H9 (cell line): ENCODE results near the gene SRP9. TPM values are rescaled to one million over a fixed set of nuclear protein-coding genes. Genes with fewer than 3 reads are reported as not detected.

Experiments
- DNase-seq: peaks from one replicate; pipeline ENCODE4 v3.0.0-alpha.2; 2017
- H2AFZ ChIP-seq: one replicate; pipeline ENCODE4 v1.6.1; 2013; ENCODE audit warnings: mild to moderate bottlenecking, low read length, control low read depth, moderate library complexity
- H2AK5ac ChIP-seq: 2 replicates; pipeline ENCODE4 v1.6.1; 2013; ENCODE audit warnings: low read length, control low read depth, mixed read lengths; ENCODE audit not compliant: insufficient read length
- H2BK120ac ChIP-seq: one replicate; pipeline ENCODE4 v1.6.1; 2013; ENCODE audit warnings: low read depth, mild to moderate bottlenecking, low read length, control low read depth, inconsistent platforms; ENCODE audit not compliant: poor library complexity, severe bottlenecking
- H2BK12ac ChIP-seq: 2 replicates; pipeline ENCODE4 v1.6.1; 2013; ENCODE audit warnings: low read length, control low read depth, mixed read lengths, low read depth; ENCODE audit not compliant: insufficient read length
- H2BK15ac ChIP-seq: 2 replicates; pipeline ENCODE4 v1.6.1; 2013; ENCODE audit warnings: low read depth, low read length, control low read depth
- H2BK20ac ChIP-seq: one replicate; pipeline ENCODE4 v1.6.1; 2013; ENCODE audit warnings: low read depth, mild to moderate bottlenecking, low read length, control low read depth, inconsistent platforms; ENCODE audit not compliant: poor library complexity, severe bottlenecking
- H2BK5ac ChIP-seq: 2 replicates; pipeline ENCODE4 v1.6.1; 2013; ENCODE audit warnings: low read length, control low read depth, mixed read lengths; ENCODE audit not compliant: insufficient read length
- H3K14ac ChIP-seq: 2 replicates; pipeline ENCODE4 v1.6.1; 2013; ENCODE audit warnings: low read length, control low read depth; ENCODE audit not compliant: insufficient read depth
- H3K18ac ChIP-seq: 2 replicates; pipeline ENCODE4 v1.6.1; 2013; ENCODE audit warnings: low read depth, mild to moderate bottlenecking, mixed read lengths, low read length, control low read depth; ENCODE audit not compliant: insufficient read length
- H3K23ac ChIP-seq: 2 replicates; pipeline ENCODE4 v1.6.1; 2013; ENCODE audit warnings: low read length, control low read depth, mixed read lengths, low read depth; ENCODE audit not compliant: insufficient read length
- H3K23me2 ChIP-seq: 2 replicates; pipeline ENCODE4 v1.6.1; 2013; ENCODE audit warnings: low read depth, mild to moderate bottlenecking, mixed read lengths, low read length, control low read depth; ENCODE audit not compliant: insufficient read length, poor library complexity, severe bottlenecking
- H3K27ac ChIP-seq: 2 replicates; pipeline ENCODE4 v1.5.1; 2013; ENCODE audit warnings: low read length, control low read depth, mixed read lengths, low read depth; ENCODE audit not compliant: insufficient read length
- H3K27me3 ChIP-seq: 2 replicates; pipeline ENCODE4 v1.6.1; 2013; ENCODE audit warnings: low read length, control low read depth, inconsistent platforms; ENCODE audit not compliant: insufficient read depth
- H3K4ac ChIP-seq: 2 replicates; pipeline ENCODE4 v1.6.1; 2013; ENCODE audit warnings: low read depth, mild to moderate bottlenecking, control low read depth, inconsistent platforms, low read length, moderate library complexity
- H3K4me1 ChIP-seq: 2 replicates; pipeline ENCODE4 v1.6.1; 2013; ENCODE audit warnings: low read length, control low read depth, inconsistent platforms; ENCODE audit not compliant: insufficient read depth
- H3K4me2 ChIP-seq: 2 replicates; pipeline ENCODE4 v1.6.1; 2013; ENCODE audit warnings: low read length, control low read depth, mixed read lengths; ENCODE audit not compliant: insufficient read length, insufficient read depth
- H3K56ac ChIP-seq: 2 replicates; pipeline ENCODE4 v1.6.1; 2013; ENCODE audit warnings: low read depth, mild to moderate bottlenecking, mixed read lengths, low read length, control low read depth; ENCODE audit not compliant: insufficient read length
- H3K79me1 ChIP-seq: 2 replicates; pipeline ENCODE4 v1.6.1; 2013; ENCODE audit warnings: low read depth, mild to moderate bottlenecking, moderate library complexity, low read length, control low read depth, inconsistent platforms; ENCODE audit not compliant: insufficient read depth, poor library complexity, severe bottlenecking
- H3K79me2 ChIP-seq: 2 replicates; pipeline ENCODE4 v1.6.1; 2013; ENCODE audit warnings: low read length, control low read depth, inconsistent platforms; ENCODE audit not compliant: insufficient read depth
- H3K9ac ChIP-seq: 2 replicates; pipeline ENCODE4 v1.6.1; 2013; ENCODE audit warnings: low read length, control low read depth, mixed read lengths; ENCODE audit not compliant: insufficient read length; ENCODE audit errors: extremely low read depth
- H3K9me3 ChIP-seq: one replicate; pipeline ENCODE4 v1.6.1; 2013; ENCODE audit warnings: low read depth, low read length, inconsistent platforms; ENCODE audit not compliant: control insufficient read depth
- H3T11ph ChIP-seq: one replicate; pipeline ENCODE4 v1.6.1; 2013; ENCODE audit warnings: mild to moderate bottlenecking, low read length, control low read depth, inconsistent platforms
- H4K20me1 ChIP-seq: one replicate; pipeline ENCODE4 v1.6.1; 2013; ENCODE audit not compliant: control insufficient read depth, insufficient read length, insufficient read depth
- H4K5ac ChIP-seq: 2 replicates; pipeline ENCODE4 v1.6.1; 2013; ENCODE audit warnings: low read depth, mild to moderate bottlenecking, mixed read lengths, low read length, control low read depth; ENCODE audit not compliant: insufficient read length
- H4K8ac ChIP-seq: replicated peaks from 2 replicates; pipeline ENCODE4 v1.6.1; 2013; ENCODE audit warnings: low read length, control low read depth, mixed read lengths, low read depth; ENCODE audit not compliant: insufficient read length
- H4K91ac ChIP-seq: 2 replicates; pipeline ENCODE4 v1.6.1; 2013; ENCODE audit warnings: low read depth, mild to moderate bottlenecking, moderate library complexity, mixed read lengths, low read length, control low read depth; ENCODE audit not compliant: insufficient read length
- H3K27ac Mint-ChIP-seq, 3 experiments: 2 replicates in 2 of 3; 3 replicates in 1 of 3; pipeline ENCODE4 v1.8.0; 2020 to 2021; ENCODE audit warnings: mixed read lengths in 3 of 3, mild to moderate bottlenecking in 1 of 3, moderate library complexity in 1 of 3
- H3K27me3 Mint-ChIP-seq: 2 replicates; pipeline ENCODE4 v1.8.0; 2021; ENCODE audit warnings: low read depth, mild to moderate bottlenecking, moderate library complexity, mixed read lengths
- H3K36me3 Mint-ChIP-seq, 3 experiments: 2 replicates in 2 of 3; 3 replicates in 1 of 3; pipeline ENCODE4 v1.8.0; 2020 to 2021; ENCODE audit warnings: low read depth in 3 of 3, mixed read lengths in 3 of 3; ENCODE audit not compliant: insufficient read depth in 1 of 3
- H3K4me1 Mint-ChIP-seq, 2 experiments: 2 replicates each; pipeline ENCODE4 v1.8.0; 2020; ENCODE audit warnings: mixed read lengths in 2 of 2
- H3K4me3 Mint-ChIP-seq, 2 experiments: 2 replicates in 1 of 2; 3 replicates in 1 of 2; pipeline ENCODE4 v1.8.0; 2020 to 2021; ENCODE audit warnings: mild to moderate bottlenecking in 2 of 2, mixed read lengths in 2 of 2, moderate library complexity in 1 of 2
- H3K9me3 Mint-ChIP-seq, 2 experiments: 2 replicates in 1 of 2; 3 replicates in 1 of 2; pipeline ENCODE4 v1.8.0; 2020; ENCODE audit warnings: mild to moderate bottlenecking in 2 of 2, mixed read lengths in 2 of 2, moderate library complexity in 1 of 2
- CTCF ChIP-seq: fragments of 200-600 bp; sonication (generic); conservative IDR thresholded peaks from 3 replicates; pipeline ENCODE4 v1.8.0; 2021; ENCODE audit warnings: antibody characterized with exemption, mild to moderate bottlenecking
- WGBS: extraction: QIAGEN DNeasy Blood & Tissue Kit; methylation state at CpG from one replicate; pipeline ENCODE4 v1.1.7; 2013; ENCODE audit warnings: missing lambda C conversion rate, low lambda C conversion rate, mixed read lengths; ENCODE audit not compliant: insufficient read length; ENCODE audit errors: extremely low coverage; 5-methylcytosine and 5-hydroxymethylcytosine counted together
- total RNA-seq: library from RNA; stranded (reverse); gene quantifications from 2 replicates; pipeline ENCODE4 v1.2.1, GENCODE V29; 2021

SRP9 gene
- total RNA-seq, 1 experiment from 2014 or later: 403 TPM

DNA sequence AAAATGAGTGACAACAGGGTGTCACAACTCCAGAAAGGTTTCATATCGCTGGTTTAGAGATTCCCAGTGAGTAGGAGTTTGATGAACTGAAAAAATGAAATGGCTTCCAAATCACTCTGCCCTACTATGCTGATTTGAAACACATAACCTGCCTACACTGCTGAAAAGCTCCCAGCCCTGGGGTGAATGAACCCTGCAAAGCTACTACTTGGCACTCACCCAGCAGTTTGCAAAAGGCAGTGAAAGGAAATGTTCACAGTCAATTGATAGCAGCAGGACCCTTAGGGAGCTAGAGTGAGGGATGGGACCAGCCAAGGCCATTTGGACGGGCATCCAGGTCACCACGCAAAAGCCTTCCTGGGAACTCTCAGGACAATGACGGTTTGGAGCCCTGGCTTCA is 44.4 kb upstream of the SRP9 start:
- no peak for DNase-seq
- H3K9me3 Mint-ChIP-seq: no peaks in the 10 kb centered on the region
- H3K9me3 ChIP-seq: no peaks in the 10 kb centered on the region
- no peak overlapping the region for H3K56ac ChIP-seq
- no peak overlapping the region for H3K23ac ChIP-seq
- H3K4me1 ChIP-seq: no peaks in the 10 kb centered on the region
- no peak overlapping the region for H4K5ac ChIP-seq
- H4K8ac ChIP-seq: no peak overlapping the region
- no peak overlapping the region for H3K18ac ChIP-seq
- no CpG with 5 or more reads among the region's 4 CpGs for WGBS
- H3K27me3 Mint-ChIP-seq: peaks cover 68% of the 10 kb centered on the region
- no peak overlapping the region for H2BK12ac ChIP-seq
- no peak overlapping the region for H3K27ac ChIP-seq
- no peak overlapping the region for H3K4me2 ChIP-seq
- H3K79me1 ChIP-seq: no peaks in the 10 kb centered on the region
- H3K27me3 ChIP-seq: no peaks in the 10 kb centered on the region; the same call in 1 of the 2 replicates
- TF ChIP-seq CTCF: no peak
- H2AFZ ChIP-seq: no peak overlapping the region
- no peak overlapping the region for H3K27ac Mint-ChIP-seq
- no peak overlapping the region for H2AK5ac ChIP-seq
- H3T11ph ChIP-seq: no peak overlapping the region
- H2BK15ac ChIP-seq: no peak overlapping the region
- H2BK20ac ChIP-seq: no peak overlapping the region
- no peak overlapping the region for H4K91ac ChIP-seq
- no peaks in the 10 kb centered on the region for H3K36me3 Mint-ChIP-seq
- no peaks in the 10 kb centered on the region for H3K79me2 ChIP-seq
- no peak overlapping the region for H3K14ac ChIP-seq
- no peak overlapping the region for H2BK120ac ChIP-seq
- no peak overlapping the region for H3K4ac ChIP-seq
- H2BK5ac ChIP-seq: no peak overlapping the region
- H3K23me2 ChIP-seq: no peaks in the 10 kb centered on the region
- H4K20me1 ChIP-seq: no peaks in the 10 kb centered on the region
- no peak overlapping the region for H3K9ac ChIP-seq
- H3K4me3 Mint-ChIP-seq: no peak overlapping the region
- peaks cover 2 to 5% of the 10 kb centered on the region in 2 experiments; a peak in 1 of 4 replicates for H3K4me1 Mint-ChIP-seq
